H1 (cell line): Measurements from ENCODE around the gene OSBPL2. TPM values are rescaled to one million over a fixed set of nuclear protein-coding genes. Genes with fewer than 3 reads are reported as not detected.

Source experiments
- BCL11A ChIP-seq, 2 experiments: IDR thresholded peaks; one replicate each; pipeline ENCODE4 v1.6.1; 2011; ENCODE audit warnings: low read depth in 2 of 2, low read length in 2 of 2, mild to moderate bottlenecking in 2 of 2
- CBX8 ChIP-seq: fragments of 300-800, 300-1000 bp; sonication (generic); IDR thresholded peaks from 2 replicates; pipeline ENCODE4 v1.7.1; 2016; ENCODE audit warnings: low read depth, low read length, borderline replicate concordance
- SAP30 ChIP-seq: fragments of 300-600 bp; sonication (generic); IDR thresholded peaks from 2 replicates; pipeline ENCODE4 v1.7.1; 2012; ENCODE audit warnings: low read length, moderate library complexity, mild to moderate bottlenecking, inconsistent platforms; ENCODE audit not compliant: insufficient read depth, insufficient replicate concordance
- YY1 ChIP-seq: IDR thresholded peaks from 2 replicates; pipeline ENCODE4 v1.6.1; 2011; ENCODE audit warnings: low read depth, mild to moderate bottlenecking, low read length
- polyA plus RNA-seq, 7 experiments: library from polyadenylated mRNA; depleted of rRNA in 3 of 7; stranded (reverse) in 5 of 7; unstranded in 2 of 7; fragments of >200 nt in 5 of 7; fragments of 200-250 nt in 2 of 7; gene quantifications; 1 replicate in 5 of 7; 2 replicates in 1 of 7; 4 replicates in 1 of 7; pipeline versions ENCODE4 v1.2.1 to v1.2.3, GENCODE V29; 2011 to 2013; ENCODE audit warnings: missing spikeins in 2 of 7, mixed read lengths in 2 of 7
- total RNA-seq: library from RNA; stranded (reverse); fragmentation: NEBNext Ultra II Directional; extraction: Animal tissue kit (Norgen Biotek cat#: 25700); gene quantifications from 2 replicates; pipeline ENCODE4 v1.2.1, GENCODE V29; 2021

The OSBPL2 gene
- total and polyA plus RNA-seq, 2 of the 8 experiments (the other 6 are each of a cell fraction or from before 2014, with no cell fraction given): 11.7 to 42.4 TPM

DNA sequence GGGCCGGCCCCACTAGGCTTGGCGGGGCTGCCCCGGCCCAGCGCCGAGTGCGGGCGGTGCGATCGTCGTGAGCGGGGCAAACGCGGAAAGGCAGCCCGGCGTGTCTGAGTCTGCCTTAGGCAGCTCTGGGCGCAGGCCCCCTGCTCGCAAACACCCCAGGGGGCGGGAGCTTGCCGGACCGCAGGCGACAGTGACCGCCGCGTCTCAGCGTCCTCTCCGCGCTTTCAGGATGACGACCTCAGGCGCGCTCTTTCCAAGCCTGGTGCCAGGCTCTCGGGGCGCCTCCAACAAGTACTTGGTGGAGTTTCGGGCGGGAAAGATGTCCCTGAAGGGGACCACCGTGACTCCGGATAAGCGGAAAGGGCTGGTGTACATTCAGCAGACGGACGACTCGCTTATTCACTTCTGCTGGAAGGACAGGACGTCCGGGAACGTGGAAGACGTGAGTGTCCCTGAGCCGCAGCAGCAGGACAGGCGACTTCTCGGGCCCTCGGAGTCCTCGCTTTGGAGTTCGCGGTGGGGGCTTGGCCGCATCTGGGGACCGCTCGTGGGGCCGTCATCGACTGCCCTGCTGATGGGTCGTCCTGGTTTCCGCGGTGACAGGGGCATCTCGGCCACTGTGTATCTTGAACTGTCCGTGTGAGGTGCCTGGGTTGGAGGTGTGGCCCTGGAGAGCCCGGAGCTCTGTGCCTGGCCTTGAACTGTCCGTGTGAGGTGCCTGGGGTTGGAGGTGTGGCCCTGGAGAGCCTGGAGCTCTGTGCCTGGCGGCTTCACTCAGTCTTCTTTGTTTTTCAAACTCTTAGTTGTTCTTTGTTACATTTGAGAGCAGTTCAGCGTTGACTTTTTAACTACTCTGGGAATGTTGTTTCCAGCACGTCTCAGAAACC lies 65.3 kb downstream of the OSBPL2 start (continued):
- TF ChIP-seq SAP30: no peak
- no peak for TF ChIP-seq CBX8
- no peak for TF ChIP-seq YY1
- no peak for TF ChIP-seq BCL11A (IDR thresholded peaks at IDR 0.05; ENCODE audit: low read depth in 2 of 2, low read length in 2 of 2)
